NT2/D1 (cell line): ENCODE results near the gene RPS6KA2.

Source experiments
- DNase-seq: peaks from one replicate; pipeline ENCODE4 v3.0.0-alpha.2; 2011; ENCODE audit warnings: low read depth, low spot score
- H3K27me3 ChIP-seq: 2 replicates; pipeline ENCODE4 v1.6.0; 2011; ENCODE audit warnings: mild to moderate bottlenecking; ENCODE audit not compliant: insufficient read length, insufficient read depth
- H3K36me3 ChIP-seq: 2 replicates; pipeline ENCODE4 v1.6.1; 2011; ENCODE audit warnings: mild to moderate bottlenecking, low read length, mixed read lengths; ENCODE audit not compliant: insufficient read depth, insufficient read length
- H3K4me1 ChIP-seq: 2 replicates; pipeline ENCODE4 v1.5.1; 2011; ENCODE audit not compliant: insufficient read depth, insufficient read length
- H3K4me3 ChIP-seq: 2 replicates; pipeline ENCODE4 v1.5.1; 2011; ENCODE audit warnings: low read depth; ENCODE audit not compliant: insufficient read length
- H3K9ac ChIP-seq: 2 replicates; pipeline ENCODE4 v1.6.0; 2011; ENCODE audit warnings: low read depth; ENCODE audit not compliant: insufficient read length
- H3K9me3 ChIP-seq: 2 replicates; pipeline ENCODE4 v1.5.1; 2011; ENCODE audit warnings: mild to moderate bottlenecking, low read length; ENCODE audit not compliant: insufficient read depth
- SUZ12 ChIP-seq: IDR thresholded peaks from 2 replicates; pipeline ENCODE4 v1.6.1; 2011; ENCODE audit not compliant: insufficient read length, insufficient read depth; ENCODE audit errors: extremely low read depth
- YY1 ChIP-seq: IDR thresholded peaks from 2 replicates; pipeline ENCODE4 v1.6.1; 2011; ENCODE audit not compliant: insufficient read length, insufficient read depth
- ZNF274 ChIP-seq: IDR thresholded peaks from 2 replicates; pipeline ENCODE4 v1.6.1; 2011; ENCODE audit warnings: mild to moderate bottlenecking, low read depth, low read length

The RPS6KA2 gene

DNA sequence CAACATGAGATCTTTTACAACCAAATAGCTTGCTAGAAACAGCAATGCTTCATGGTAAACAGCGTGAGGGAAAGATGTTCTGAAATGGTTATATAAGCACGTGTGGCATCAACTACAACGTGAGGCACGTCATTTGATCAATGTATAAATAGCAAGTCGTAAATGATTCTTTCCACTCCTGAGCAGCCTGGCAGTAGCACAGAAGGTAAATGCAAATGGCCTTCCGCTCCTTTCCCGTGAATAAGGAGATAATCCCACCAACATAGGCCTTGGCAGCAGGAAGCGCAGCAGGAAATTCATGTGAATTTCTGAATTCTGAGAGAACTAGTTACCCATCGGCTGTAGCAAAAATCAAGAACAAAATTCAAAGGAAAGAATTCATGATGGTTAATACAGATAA lies 17.0 kb downstream of the RPS6KA2 start:
- Histone ChIP-seq H3K4me3 (no peak overlapping the region), H3K9ac (no peak overlapping the region), H3K27me3 (no peaks in the 10 kb centered on the region), H3K9me3 (no peaks in the 10 kb centered on the region), H3K36me3 (no peaks in the 10 kb centered on the region), H3K4me1 (no peaks in the 10 kb centered on the region)
- DNase-seq = no peak
- TF ChIP-seq YY1 (no peak), SUZ12 (no peak), ZNF274 (no peak)

DNA sequence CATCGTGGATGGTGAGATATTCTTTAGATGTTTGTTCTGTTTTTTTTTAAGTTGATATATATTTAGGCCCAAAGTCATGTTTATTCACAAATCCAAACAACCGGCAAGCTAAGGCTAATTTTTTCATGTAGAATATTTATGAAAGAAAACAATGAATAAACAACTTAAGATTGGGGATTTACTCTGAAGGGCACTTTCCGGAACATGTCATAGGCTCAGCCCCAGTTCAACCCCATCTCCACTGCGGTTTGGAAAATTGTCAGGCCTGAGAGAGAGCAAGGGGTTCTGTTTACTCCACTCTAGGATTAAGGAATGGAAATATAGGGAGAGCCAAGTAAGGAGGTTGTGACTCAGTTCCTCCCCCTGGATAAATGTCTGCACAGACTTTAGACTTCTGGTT lies 18.3 kb downstream of the RPS6KA2 start:
- Histone ChIP-seq H3K36me3 (no peaks in the 10 kb centered on the region), H3K4me3 (no peak overlapping the region), H3K9me3 (no peaks in the 10 kb centered on the region), H3K9ac (no peak overlapping the region), H3K27me3 (no peaks in the 10 kb centered on the region), H3K4me1 (no peaks in the 10 kb centered on the region)
- TF ChIP-seq YY1 (no peak), ZNF274 (no peak), SUZ12 (no peak)
- DNase-seq = no peak

DNA sequence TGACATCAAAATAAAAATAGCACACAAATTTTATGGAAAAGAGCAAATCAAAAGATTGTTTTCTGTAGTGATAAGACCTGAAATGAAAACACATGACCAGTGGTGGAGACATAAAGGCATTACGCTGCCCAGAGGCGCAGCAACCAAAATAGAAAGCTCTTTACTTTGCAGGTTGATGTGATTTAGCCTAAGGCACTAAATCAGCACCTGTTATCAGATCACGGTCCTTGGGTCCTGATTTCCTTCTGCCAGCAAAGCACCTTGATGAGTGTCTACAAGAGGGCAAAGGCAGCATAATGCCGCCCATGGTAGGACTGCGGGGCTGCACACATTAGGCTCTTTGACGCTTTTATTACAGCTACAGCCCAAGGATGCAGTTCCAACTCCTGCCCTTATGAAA lies 21.3 kb downstream of the RPS6KA2 start:
- TF ChIP-seq SUZ12 (no peak), ZNF274 (no peak), YY1 (no peak)
- Histone ChIP-seq H3K27me3 (no peaks in the 10 kb centered on the region), H3K4me1 (no peaks in the 10 kb centered on the region), H3K9ac (no peak overlapping the region), H3K9me3 (0 out of 2 replicates have a peak, but pooled peaks cover 4% of the 10 kb centered on the region), H3K4me3 (no peak overlapping the region), H3K36me3 (no peaks in the 10 kb centered on the region)
- no peak for DNase-seq

DNA sequence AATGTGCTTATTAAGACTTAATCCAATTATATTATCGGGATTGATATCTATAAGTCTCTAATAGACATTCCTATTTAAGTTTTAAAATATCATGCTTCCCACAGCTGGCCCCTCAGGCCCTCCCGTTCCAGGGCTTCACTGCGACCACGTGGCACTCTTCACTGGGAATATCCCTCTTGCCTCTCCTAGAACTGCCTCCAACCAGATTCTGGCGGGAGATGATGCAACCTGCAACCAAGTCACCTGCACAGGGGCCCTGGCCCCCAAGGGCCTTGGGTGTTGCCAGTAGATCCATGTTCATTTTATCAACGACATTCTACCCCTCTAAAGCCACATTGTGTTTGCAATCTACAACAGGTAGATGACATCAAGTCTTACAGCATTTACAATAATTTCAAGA lies 22.1 kb downstream of the RPS6KA2 start:
- TF ChIP-seq SUZ12 = no peak
- TF ChIP-seq YY1 = no peak
- TF ChIP-seq ZNF274 = no peak
- Histone ChIP-seq H3K27me3 (no peaks in the 10 kb centered on the region), H3K9me3 (0 out of 2 replicates have a peak, but pooled peaks cover 4% of the 10 kb centered on the region), H3K36me3 (no peaks in the 10 kb centered on the region), H3K9ac (no peak overlapping the region), H3K4me3 (no peak overlapping the region), H3K4me1 (no peaks in the 10 kb centered on the region)
- no peak for DNase-seq

DNA sequence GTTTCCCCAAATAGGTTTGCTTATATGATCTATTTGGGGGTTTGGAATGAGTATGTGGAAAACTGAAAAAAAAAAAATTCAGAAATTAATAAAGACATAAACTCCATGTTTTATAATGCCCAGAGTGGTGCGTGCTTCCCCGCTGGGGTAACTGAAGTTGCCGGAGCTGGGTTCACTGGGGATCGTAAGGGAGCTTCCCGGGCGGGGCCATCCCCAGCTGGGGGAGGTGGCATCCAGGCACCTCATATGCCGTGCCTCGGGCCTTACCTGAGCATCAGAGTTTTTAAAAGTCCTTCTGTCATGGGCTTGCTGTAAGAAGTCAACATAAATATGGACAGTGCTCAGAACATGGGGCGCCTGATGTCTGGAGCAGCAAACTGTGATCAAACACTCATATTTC lies 22.7 kb downstream of the RPS6KA2 start:
- Histone ChIP-seq H3K36me3 (no peaks in the 10 kb centered on the region), H3K4me1 (no peaks in the 10 kb centered on the region), H3K9ac (no peak overlapping the region), H3K9me3 (0 out of 2 replicates have a peak, but pooled peaks cover 4% of the 10 kb centered on the region), H3K27me3 (no peaks in the 10 kb centered on the region), H3K4me3 (no peak overlapping the region)
- TF ChIP-seq SUZ12 (no peak), ZNF274 (no peak), YY1 (no peak)
- DNase-seq = no peak

DNA sequence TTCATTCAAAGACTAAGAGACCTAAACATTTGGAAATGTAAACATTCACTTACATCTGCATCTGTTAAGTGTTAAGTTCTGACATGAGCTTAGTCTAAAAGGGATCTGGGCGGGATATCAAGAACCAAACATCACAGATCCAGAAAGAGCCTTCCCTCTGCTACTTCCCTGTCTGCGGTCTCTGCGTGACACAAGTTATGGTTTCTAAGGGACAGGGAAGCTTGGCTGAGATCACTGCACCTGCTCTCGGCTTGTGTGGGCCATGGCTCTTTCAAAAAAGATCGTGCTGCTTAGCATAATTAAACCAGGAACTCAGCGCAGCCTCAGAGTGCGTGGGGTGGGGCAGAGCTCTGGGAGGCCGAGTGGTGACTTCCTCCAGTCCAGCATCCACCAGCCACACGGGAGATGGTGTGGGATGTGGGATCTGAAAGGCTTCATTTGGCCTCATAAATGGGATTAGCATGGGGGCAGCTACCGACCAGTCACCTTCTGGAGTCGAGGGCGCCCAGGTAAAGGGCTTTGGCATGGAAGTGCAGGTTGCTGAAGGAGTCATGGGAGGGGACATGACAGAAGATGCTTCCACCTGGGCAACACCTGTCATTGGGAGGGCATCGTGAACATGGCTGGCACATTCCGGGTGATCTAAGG lies 23.9 kb downstream of the RPS6KA2 start:
- Histone ChIP-seq H3K4me3 (no peak overlapping the region), H3K9ac (no peak overlapping the region), H3K9me3 (0 out of 2 replicates have a peak, but pooled peaks cover 4% of the 10 kb centered on the region), H3K4me1 (no peaks in the 10 kb centered on the region), H3K27me3 (no peaks in the 10 kb centered on the region), H3K36me3 (no peaks in the 10 kb centered on the region)
- no peak for DNase-seq
- TF ChIP-seq SUZ12 (no peak), ZNF274 (no peak), YY1 (no peak)

DNA sequence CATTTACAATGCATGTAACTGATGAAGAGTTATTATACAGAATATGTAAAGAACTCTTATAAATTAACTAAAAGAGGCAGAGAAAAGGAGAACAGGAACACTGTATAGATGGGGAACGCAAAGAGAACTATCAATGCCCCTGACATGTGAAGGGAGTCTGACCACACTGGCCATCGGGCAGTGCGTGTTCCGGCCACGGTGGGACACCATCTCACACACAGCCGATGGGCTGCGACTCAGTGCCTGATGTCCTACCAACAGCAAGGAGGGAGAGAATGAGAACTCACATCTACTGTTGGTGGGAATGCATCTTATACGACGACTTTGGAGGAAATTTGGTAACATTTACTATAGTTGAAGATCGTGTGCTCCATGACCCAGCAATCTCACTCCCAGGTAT lies 25.1 kb downstream of the RPS6KA2 start:
- no peak; the same call in 1 of the 2 replicates for TF ChIP-seq ZNF274
- no peak for TF ChIP-seq SUZ12
- TF ChIP-seq YY1 = no peak
- DNase-seq = no peak
- no peaks in the 10 kb centered on the region for H3K4me1 ChIP-seq
- H3K36me3 ChIP-seq = no peaks in the 10 kb centered on the region
- H3K9me3 ChIP-seq = 0 out of 2 replicates have a peak, but pooled peaks cover 4% of the 10 kb centered on the region
- H3K4me3 ChIP-seq = no peak overlapping the region
- no peak overlapping the region for H3K9ac ChIP-seq
- H3K27me3 ChIP-seq = no peaks in the 10 kb centered on the region
